GM18868 (cell line): ENCODE data around the gene OTOP3.

Experiments
- ATAC-seq: cut with Tn5 transposase; IDR thresholded peaks from one replicate; pipeline ENCODE4 v1.9.1; 2021; ENCODE audit warnings: mild to moderate bottlenecking, moderate library complexity; ENCODE audit not compliant: unreplicated experiment

OTOP3 gene

GRCh38 chr17:74916136-74916850 is 19.4 kb upstream of the OTOP3 start:
- ATAC-seq = no peak

GRCh38 chr17:74916851-74917199 is 18.9 kb upstream of the OTOP3 start:
- ATAC-seq = no peak

GRCh38 chr17:74917430-74917829 is 18.3 kb upstream of the OTOP3 start:
- no peak for ATAC-seq

- no peak for ATAC-seq
Observed at GRCh38 chr17:74918906-74919305, 16.8 kb upstream of the OTOP3 start.

- no peak for ATAC-seq
Observed at GRCh38 chr17:74919440-74920305, 16.0 kb upstream of the OTOP3 start.

GRCh38 chr17:74920306-74920620 is 15.4 kb upstream of the OTOP3 start:
- no peak for ATAC-seq

GRCh38 chr17:74920642-74921025 is 15.1 kb upstream of the OTOP3 start:
- no peak for ATAC-seq

- no peak for ATAC-seq
Observed at GRCh38 chr17:74921026-74921681, 14.5 kb upstream of the OTOP3 start.

- ATAC-seq = no peak
Observed at GRCh38 chr17:74921769-74922168, 13.9 kb upstream of the OTOP3 start.

- ATAC-seq = no peak
Observed at GRCh38 chr17:74922172-74922571, 13.5 kb upstream of the OTOP3 start.

GRCh38 chr17:74922694-74923537 is 12.8 kb upstream of the OTOP3 start, which contains the start of gene USH1G:
Gene USH1G, minus strand, starts transcription at chr17:74923255. Its CDS starts 182 bp downstream, at chr17:74923073.
- ATAC-seq = no peak

GRCh38 chr17:74923538-74924249 is 12.0 kb upstream of the OTOP3 start:
- ATAC-seq = no peak

GRCh38 chr17:74924250-74924948 is 11.3 kb upstream of the OTOP3 start, which contains the start of gene OTOP2:
Gene OTOP2, plus strand, starts transcription at chr17:74924273. Its CDS starts 360 bp downstream, at chr17:74924633.
- no peak for ATAC-seq

GRCh38 chr17:74925242-74925641 is 10.5 kb upstream of the OTOP3 start:
- no peak for ATAC-seq

- ATAC-seq = no peak
Observed at GRCh38 chr17:74928786-74929185, 6.9 kb upstream of the OTOP3 start.

GRCh38 chr17:74930535-74931036 is 5.1 kb upstream of the OTOP3 start:
- ATAC-seq = no peak

GRCh38 chr17:74935048-74935447 is 650 bp upstream of the OTOP3 start:
- no peak for ATAC-seq

GRCh38 chr17:74936470-74936799 is 737 bp downstream of the OTOP3 start:
- no peak for ATAC-seq
